ENCODE results near the gene FAAP100. TPM values are rescaled to one million over a fixed set of nuclear protein-coding genes. Genes with fewer than 3 reads are reported as not detected.
A peak's percentile ranks its signal among the peaks of the same experiment; 100 is the strongest.

FAAP100 gene
- polyA plus RNA-seq, 1 of the 3 experiments (the other 2 are of a cell fraction) = 18.9 TPM

- TF ChIP-seq MAX (IDR thresholded peaks at IDR 0.05; ENCODE audit: low read depth) (no peak), NFIC (IDR thresholded peaks at IDR 0.05; ENCODE audit: borderline replicate concordance) (no peak), RFX5 (IDR thresholded peaks at IDR 0.05; ENCODE audit: low read length) (0 out of 2 replicates have a peak, but pooled peaks have one; percentile 34)
Measured at GRCh38 chr17:81573794-81574642, 21.9 kb upstream of the FAAP100 start (continued).

DNA sequence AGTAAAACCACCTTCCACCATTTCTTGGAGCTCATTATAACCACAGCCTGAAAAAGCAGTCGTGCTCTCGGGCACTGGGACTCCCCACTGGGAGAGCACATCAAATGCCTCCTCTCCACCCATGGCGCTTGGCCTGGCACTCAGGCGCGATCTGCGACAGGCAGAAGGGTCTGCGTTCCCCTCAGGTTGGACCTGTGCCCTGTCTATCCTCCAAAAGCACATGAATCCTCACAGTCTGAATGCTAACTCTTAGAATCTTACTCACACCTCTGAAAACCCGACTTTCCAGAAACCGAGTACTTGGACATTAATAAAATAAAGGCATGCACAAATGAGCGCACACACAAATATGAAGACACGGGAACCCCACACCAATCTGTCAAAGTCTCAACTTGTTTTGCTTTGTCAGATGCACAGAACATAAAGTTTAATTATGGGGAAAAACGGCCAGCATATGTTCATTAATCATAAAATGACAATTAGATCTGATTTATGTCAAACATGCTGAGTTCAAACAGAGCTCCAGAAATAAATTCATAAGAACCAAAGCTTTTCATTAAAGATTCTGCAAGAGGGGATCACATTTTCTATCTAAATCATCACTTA is 20.5 kb upstream of the FAAP100 start:
- H3K9ac ChIP-seq = no peak overlapping the region
- ChIA-PET POLR2A (no interaction called here), CTCF (interaction anchor here (1.0 to 4.0 kb wide), 4 partner anchors 9 to 29 kb away, joined by 3 to 23 read pairs (median 3); no protein-coding TSS in a partner anchor)
- no peak for DNase-seq
- H4K20me1 ChIP-seq (ENCODE audit: insufficient read depth) = peaks cover 5% of the 10 kb centered on the region
- no peak overlapping the region for H3K4me2 ChIP-seq
- no peak overlapping the region for H3K4me3 ChIP-seq (ENCODE audit: low read depth in 2 of 2, low read length in 1 of 2)
- peaks cover 36% of the 10 kb centered on the region for H3F3A ChIP-seq (replicated peaks; ENCODE audit: insufficient read depth)
- no peak overlapping the region for H3K27ac ChIP-seq (ENCODE audit: low read depth in 2 of 2, low read length in 1 of 2)
- WGBS (ENCODE audit: low lambda C conversion rate) = 86% methylated on average over 12 of the region's 12 CpGs
- H3K27me3 ChIP-seq (ENCODE audit: insufficient read depth) = no peaks in the 10 kb centered on the region
- H3K4me1 ChIP-seq (ENCODE audit: control insufficient read depth in 1 of 2, insufficient read depth in 2 of 2, low read depth in 1 of 2, low read length in 1 of 2) = peaks cover 35 to 42% of the 10 kb centered on the region in 2 experiments
- no peaks in the 10 kb centered on the region for H3K9me3 ChIP-seq
- TF ChIP-seq NRF1 (IDR thresholded peaks at IDR 0.05; ENCODE audit: low read depth, low read length) (no peak), FOXM1 (IDR thresholded peaks at IDR 0.05; ENCODE audit: low read depth) (no peak), SMC3 (IDR thresholded peaks at IDR 0.05; ENCODE audit: low read depth, low read length) (no peak), MEF2A (IDR thresholded peaks at IDR 0.05; ENCODE audit: borderline replicate concordance, low read depth) (no peak), EZH2phosphoT487 (IDR thresholded peaks at IDR 0.05; ENCODE audit: borderline replicate concordance, low read depth) (no peak), GATA2 (CRISPR knock-in tag; IDR thresholded peaks at IDR 0.05) (no peak), FOSL2 (IDR thresholded peaks at IDR 0.05; ENCODE audit: borderline replicate concordance, low read depth) (no peak), ZBTB33 (IDR thresholded peaks at IDR 0.05; ENCODE audit: borderline replicate concordance, low read depth) (no peak), RXRA (IDR thresholded peaks at IDR 0.05; ENCODE audit: borderline replicate concordance, low read depth) (no peak), CHD2 (IDR thresholded peaks at IDR 0.05; ENCODE audit: low read length, partially characterized antibody) (no peak), TAF1 (IDR thresholded peaks at IDR 0.05; ENCODE audit: borderline replicate concordance, low read depth, low read length) (no peak), EP300 (IDR thresholded peaks at IDR 0.05; ENCODE audit: borderline replicate concordance in 1 of 2, low read depth in 1 of 2, low read length in 1 of 2) (0 out of 4 replicates have a peak, but pooled peaks of 1 of the 2 experiments have one; percentile 22), YY1 (IDR thresholded peaks at IDR 0.05; ENCODE audit: low read depth) (no peak), JUND (IDR thresholded peaks at IDR 0.05) (no peak)
- TF ChIP-seq, protein P1, sequence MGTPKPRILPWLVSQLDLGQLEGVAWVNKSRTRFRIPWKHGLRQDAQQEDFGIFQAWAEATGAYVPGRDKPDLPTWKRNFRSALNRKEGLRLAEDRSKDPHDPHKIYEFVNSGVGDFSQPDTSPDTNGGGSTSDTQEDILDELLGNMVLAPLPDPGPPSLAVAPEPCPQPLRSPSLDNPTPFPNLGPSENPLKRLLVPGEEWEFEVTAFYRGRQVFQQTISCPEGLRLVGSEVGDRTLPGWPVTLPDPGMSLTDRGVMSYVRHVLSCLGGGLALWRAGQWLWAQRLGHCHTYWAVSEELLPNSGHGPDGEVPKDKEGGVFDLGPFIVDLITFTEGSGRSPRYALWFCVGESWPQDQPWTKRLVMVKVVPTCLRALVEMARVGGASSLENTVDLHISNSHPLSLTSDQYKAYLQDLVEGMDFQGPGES (IDR thresholded peaks at IDR 0.05; ENCODE audit: low read depth, low read length) = no peak
- TF ChIP-seq, protein P2, sequence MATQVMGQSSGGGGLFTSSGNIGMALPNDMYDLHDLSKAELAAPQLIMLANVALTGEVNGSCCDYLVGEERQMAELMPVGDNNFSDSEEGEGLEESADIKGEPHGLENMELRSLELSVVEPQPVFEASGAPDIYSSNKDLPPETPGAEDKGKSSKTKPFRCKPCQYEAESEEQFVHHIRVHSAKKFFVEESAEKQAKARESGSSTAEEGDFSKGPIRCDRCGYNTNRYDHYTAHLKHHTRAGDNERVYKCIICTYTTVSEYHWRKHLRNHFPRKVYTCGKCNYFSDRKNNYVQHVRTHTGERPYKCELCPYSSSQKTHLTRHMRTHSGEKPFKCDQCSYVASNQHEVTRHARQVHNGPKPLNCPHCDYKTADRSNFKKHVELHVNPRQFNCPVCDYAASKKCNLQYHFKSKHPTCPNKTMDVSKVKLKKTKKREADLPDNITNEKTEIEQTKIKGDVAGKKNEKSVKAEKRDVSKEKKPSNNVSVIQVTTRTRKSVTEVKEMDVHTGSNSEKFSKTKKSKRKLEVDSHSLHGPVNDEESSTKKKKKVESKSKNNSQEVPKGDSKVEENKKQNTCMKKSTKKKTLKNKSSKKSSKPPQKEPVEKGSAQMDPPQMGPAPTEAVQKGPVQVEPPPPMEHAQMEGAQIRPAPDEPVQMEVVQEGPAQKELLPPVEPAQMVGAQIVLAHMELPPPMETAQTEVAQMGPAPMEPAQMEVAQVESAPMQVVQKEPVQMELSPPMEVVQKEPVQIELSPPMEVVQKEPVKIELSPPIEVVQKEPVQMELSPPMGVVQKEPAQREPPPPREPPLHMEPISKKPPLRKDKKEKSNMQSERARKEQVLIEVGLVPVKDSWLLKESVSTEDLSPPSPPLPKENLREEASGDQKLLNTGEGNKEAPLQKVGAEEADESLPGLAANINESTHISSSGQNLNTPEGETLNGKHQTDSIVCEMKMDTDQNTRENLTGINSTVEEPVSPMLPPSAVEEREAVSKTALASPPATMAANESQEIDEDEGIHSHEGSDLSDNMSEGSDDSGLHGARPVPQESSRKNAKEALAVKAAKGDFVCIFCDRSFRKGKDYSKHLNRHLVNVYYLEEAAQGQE (IDR thresholded peaks at IDR 0.05; ENCODE audit: low read depth, low read length) = no peak
- TF ChIP-seq, protein P3, sequence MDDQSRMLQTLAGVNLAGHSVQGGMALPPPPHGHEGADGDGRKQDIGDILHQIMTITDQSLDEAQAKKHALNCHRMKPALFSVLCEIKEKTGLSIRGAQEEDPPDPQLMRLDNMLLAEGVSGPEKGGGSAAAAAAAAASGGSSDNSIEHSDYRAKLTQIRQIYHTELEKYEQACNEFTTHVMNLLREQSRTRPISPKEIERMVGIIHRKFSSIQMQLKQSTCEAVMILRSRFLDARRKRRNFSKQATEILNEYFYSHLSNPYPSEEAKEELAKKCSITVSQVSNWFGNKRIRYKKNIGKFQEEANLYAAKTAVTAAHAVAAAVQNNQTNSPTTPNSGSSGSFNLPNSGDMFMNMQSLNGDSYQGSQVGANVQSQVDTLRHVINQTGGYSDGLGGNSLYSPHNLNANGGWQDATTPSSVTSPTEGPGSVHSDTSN (IDR thresholded peaks at IDR 0.05) = peak; percentile 10; the same call in 1 of the 2 replicates
- peaks cover 53% of the 10 kb centered on the region for H3K79me2 ChIP-seq (ENCODE audit: insufficient read depth)
- H3K36me3 ChIP-seq (replicated peaks in 1 of 2; ENCODE audit: control insufficient read depth in 1 of 2, insufficient read depth in 2 of 2, low read length in 1 of 2) = peaks cover 60 to 70% of the 10 kb centered on the region in 2 experiments
- no peaks in the 10 kb centered on the region for H3K9me2 ChIP-seq
- no peak overlapping the region for H2AFZ ChIP-seq (ENCODE audit: low read depth)
